GM21825 (cell line): Measurements from ENCODE around the gene MARVELD2.

Experiments
- ATAC-seq: cut with Tn5 transposase; IDR thresholded peaks from one replicate; pipeline ENCODE4 v1.9.1; 2021; ENCODE audit warnings: mild to moderate bottlenecking, moderate library complexity; ENCODE audit not compliant: unreplicated experiment

MARVELD2 gene

GRCh38 chr5:69492391-69492922 is 77.5 kb downstream of the MARVELD2 start, which contains the start of gene OCLN:
OCLN (plus strand) TSS chr5:69492790; CDS start chr5:69504245, 11,455 bp downstream.
- no peak for ATAC-seq

GRCh38 chr5:69492923-69493395 is 78.0 kb downstream of the MARVELD2 start:
- no peak for ATAC-seq

- ATAC-seq, result no peak
Measured at GRCh38 chr5:69493396-69494133, 78.6 kb downstream of the MARVELD2 start.
